GM18502 (cell line): Measurements from ENCODE around the gene PLXNA2.

Experiments used
- ATAC-seq: cut with Tn5 transposase; IDR thresholded peaks from one replicate; pipeline ENCODE4 v1.9.1; 2021; ENCODE audit warnings: mild to moderate bottlenecking; ENCODE audit not compliant: unreplicated experiment, poor library complexity

The PLXNA2 gene

GRCh38 chr1:208208132-208208487 lies 36.1 kb downstream of the PLXNA2 start:
- ATAC-seq, result no peak

- ATAC-seq, result no peak
Measured at GRCh38 chr1:208207388-208208131, 36.6 kb downstream of the PLXNA2 start.

- no peak for ATAC-seq
Measured at GRCh38 chr1:208206092-208206698, 38.0 kb downstream of the PLXNA2 start.

GRCh38 chr1:208205216-208206013 lies 38.8 kb downstream of the PLXNA2 start:
- ATAC-seq, result no peak

GRCh38 chr1:208204779-208205178 lies 39.4 kb downstream of the PLXNA2 start:
- ATAC-seq, result peak; percentile 67

- ATAC-seq, result no peak
Measured at GRCh38 chr1:208203848-208204609, 40.2 kb downstream of the PLXNA2 start.

- ATAC-seq, result no peak
Measured at GRCh38 chr1:208203127-208203847, 40.9 kb downstream of the PLXNA2 start.

GRCh38 chr1:208202333-208202995 lies 41.7 kb downstream of the PLXNA2 start:
- no peak for ATAC-seq

- no peak for ATAC-seq
Measured at GRCh38 chr1:208201229-208201628, 43.0 kb downstream of the PLXNA2 start.

GRCh38 chr1:208200116-208200515 lies 44.1 kb downstream of the PLXNA2 start:
- ATAC-seq, result no peak

- ATAC-seq, result no peak
Measured at GRCh38 chr1:208198236-208198635, 45.9 kb downstream of the PLXNA2 start.

- no peak for ATAC-seq
Measured at GRCh38 chr1:208194944-208195343, 49.2 kb downstream of the PLXNA2 start.

GRCh38 chr1:208192995-208193394 lies 51.2 kb downstream of the PLXNA2 start:
- ATAC-seq, result no peak

- no peak for ATAC-seq
Measured at GRCh38 chr1:208190784-208191183, 53.4 kb downstream of the PLXNA2 start.

- no peak for ATAC-seq
Measured at GRCh38 chr1:208189716-208190115, 54.5 kb downstream of the PLXNA2 start.

- peak; percentile 80 for ATAC-seq
Measured at GRCh38 chr1:208189183-208189582, 55.0 kb downstream of the PLXNA2 start.

GRCh38 chr1:208188607-208189006 lies 55.6 kb downstream of the PLXNA2 start:
- no peak for ATAC-seq

- peak; percentile 70 for ATAC-seq
Measured at GRCh38 chr1:208187499-208188041, 56.6 kb downstream of the PLXNA2 start.

- no peak for ATAC-seq
Measured at GRCh38 chr1:208185801-208186231, 58.4 kb downstream of the PLXNA2 start.
